Measurements from ENCODE around the gene ERCC5. TPM values are rescaled to one million over a fixed set of nuclear protein-coding genes. Genes with fewer than 3 reads are reported as not detected.

ERCC5 gene
- polyA plus RNA-seq, 1 donor (not counting 4 experiments of a cell fraction or from before 2014, with no cell fraction given) = 40.3 TPM

GRCh38 chr13:102917019-102917418 lies 71.2 kb downstream of the ERCC5 start:
- Histone ChIP-seq H3K9ac (ENCODE audit: control insufficient read depth, extremely low read depth, insufficient read depth, low read length) (no peak overlapping the region), H3K27me3 (ENCODE audit: control insufficient read depth, extremely low read depth, insufficient read depth, low read length) (no peaks in the 10 kb centered on the region), H3K9me1 (ENCODE audit: control insufficient read depth, extremely low read depth, insufficient read depth, low read length) (no peaks in the 10 kb centered on the region), H3K4me3 (ENCODE audit: control insufficient read depth in 2 of 3, extremely low read depth in 1 of 3, insufficient read depth in 2 of 3, low read depth in 1 of 3, low read length in 3 of 3) (no peak overlapping the region), H3K36me3 (ENCODE audit: control insufficient read depth in 2 of 2, extremely low read depth in 1 of 2, insufficient read depth in 2 of 2, low read length in 2 of 2) (no peaks in the 10 kb centered on the region), H4K20me1 (ENCODE audit: control insufficient read depth, extremely low read depth, insufficient read depth, low read length) (no peaks in the 10 kb centered on the region), H3K4me2 (ENCODE audit: control insufficient read depth, extremely low read depth, insufficient read depth, low read depth, low read length) (no peak overlapping the region), H3K27ac (ENCODE audit: control insufficient read depth, insufficient read depth, low read length) (no peak overlapping the region), H3K4me1 (ENCODE audit: control insufficient read depth, extremely low read depth, insufficient read depth, low read length) (peaks cover 27% of the 10 kb centered on the region), H3K9me3 (ENCODE audit: control insufficient read depth, low read depth, low read length) (no peaks in the 10 kb centered on the region), H3K79me2 (ENCODE audit: control insufficient read depth, insufficient read depth, low read length) (no peaks in the 10 kb centered on the region), H2AFZ (ENCODE audit: control insufficient read depth, low read length) (peak overlapping the region; percentile 8)
- FAIRE-seq (no peak), DNase-seq (ENCODE audit: low read depth, low spot score) (no peak)
- no peak for TF ChIP-seq CTCF (optimal IDR thresholded peaks at IDR 0.05 in 1 of 3, IDR thresholded peaks at IDR 0.05 in 1 of 3, conservative IDR thresholded peaks at IDR 0.05 in 1 of 3; ENCODE audit: extremely low read depth in 1 of 3, insufficient read depth in 2 of 3, low read length in 3 of 3)
- no peak for TF ChIP-seq EZH2 (IDR thresholded peaks at IDR 0.05; ENCODE audit: low read length)
- dilution Hi-C loops (cut with MboI; ENCODE audit: extremely low pct_ligation_motif_present, low sequenced_read_pairs) = no loop called here

GRCh38 chr13:102922184-102922583 lies 76.4 kb downstream of the ERCC5 start:
- Histone ChIP-seq H3K36me3 (ENCODE audit: control insufficient read depth in 2 of 2, extremely low read depth in 1 of 2, insufficient read depth in 2 of 2, low read length in 2 of 2) (no peaks in the 10 kb centered on the region), H3K4me3 (ENCODE audit: control insufficient read depth in 2 of 3, extremely low read depth in 1 of 3, insufficient read depth in 2 of 3, low read depth in 1 of 3, low read length in 3 of 3) (no peak overlapping the region), H3K79me2 (ENCODE audit: control insufficient read depth, insufficient read depth, low read length) (no peaks in the 10 kb centered on the region), H3K9ac (ENCODE audit: control insufficient read depth, extremely low read depth, insufficient read depth, low read length) (no peak overlapping the region), H3K9me1 (ENCODE audit: control insufficient read depth, extremely low read depth, insufficient read depth, low read length) (no peaks in the 10 kb centered on the region), H3K4me2 (ENCODE audit: control insufficient read depth, extremely low read depth, insufficient read depth, low read depth, low read length) (no peak overlapping the region), H2AFZ (ENCODE audit: control insufficient read depth, low read length) (no peak overlapping the region), H3K4me1 (ENCODE audit: control insufficient read depth, extremely low read depth, insufficient read depth, low read length) (no peaks in the 10 kb centered on the region), H3K9me3 (ENCODE audit: control insufficient read depth, low read depth, low read length) (no peaks in the 10 kb centered on the region), H4K20me1 (ENCODE audit: control insufficient read depth, extremely low read depth, insufficient read depth, low read length) (no peaks in the 10 kb centered on the region), H3K27me3 (ENCODE audit: control insufficient read depth, extremely low read depth, insufficient read depth, low read length) (no peaks in the 10 kb centered on the region), H3K27ac (ENCODE audit: control insufficient read depth, insufficient read depth, low read length) (no peak overlapping the region)
- DNase-seq (ENCODE audit: low read depth, low spot score) (no peak), FAIRE-seq (no peak)
- TF ChIP-seq CTCF (optimal IDR thresholded peaks at IDR 0.05 in 1 of 3, IDR thresholded peaks at IDR 0.05 in 1 of 3, conservative IDR thresholded peaks at IDR 0.05 in 1 of 3; ENCODE audit: extremely low read depth in 1 of 3, insufficient read depth in 2 of 3, low read length in 3 of 3) (no peak), EZH2 (IDR thresholded peaks at IDR 0.05; ENCODE audit: low read length) (no peak)
- dilution Hi-C loops (cut with MboI; ENCODE audit: extremely low pct_ligation_motif_present, low sequenced_read_pairs) = no loop called here

Other genes starting within 250 kb of the ERCC5 start
- gene TPP2, start 249.0 kb upstream of the ERCC5 start, polyA plus RNA-seq = 21.0 to 41.2 TPM (median 31.7 TPM) in 3 replicates
- not detected in 3 replicates for gene METTL21C, start 151.0 kb upstream of the ERCC5 start, polyA plus RNA-seq
- gene TEX30, start 72.2 kb upstream of the ERCC5 start, polyA plus RNA-seq = 7.0 to 16.9 TPM (median 11.6 TPM) in 3 replicates
- 5.5 to 8.8 TPM (median 6.4 TPM) in 3 replicates for gene POGLUT2, start 47.1 kb upstream of the ERCC5 start, polyA plus RNA-seq
- 11.8 to 20.7 TPM (median 13.2 TPM) in 3 replicates for gene BIVM, start 46.9 kb upstream of the ERCC5 start, polyA plus RNA-seq
- gene SLC10A2, start 220.4 kb downstream of the ERCC5 start, polyA plus RNA-seq = 0.06 to 0.52 TPM (median 0.39 TPM) in 3 replicates

Measured in keratinocyte (primary cell).